Stomach (tissue), 9 donors: ENCODE measurements around the gene HOXB6. TPM values are rescaled to one million over a fixed set of nuclear protein-coding genes. Genes with fewer than 3 reads are reported as not detected.

Experiments used
- DNase-seq, 2 donors: peaks; one replicate each; pipeline versions ENCODE4 v3.0.0 to v3.0.0-alpha.2; 2013 to 2019
- H3K27ac ChIP-seq, 5 donors: fragments of 200-600 bp in 4 of 5; sonication (generic) in 4 of 5; one replicate each; pipeline ENCODE4 v1.5.1; 2013 to 2019; ENCODE audit warnings: mild to moderate bottlenecking in 1 of 5, moderate library complexity in 1 of 5
- H3K27me3 ChIP-seq, 3 donors: fragments of 200-600 bp; sonication (generic); one replicate each; pipeline ENCODE4 v1.5.1; 2017 to 2019; ENCODE audit warnings: mixed run types in 1 of 3
- H3K36me3 ChIP-seq, 4 donors: fragments of 200-600 bp; sonication (generic); 1 replicate in 3 of 4; 2 replicates in 1 of 4; pipeline ENCODE4 v1.5.1; 2016 to 2019
- H3K4me1 ChIP-seq, 4 donors: fragments of 200-600 bp; sonication (generic); one replicate each; pipeline ENCODE4 v1.5.1; 2016 to 2019
- H3K4me3 ChIP-seq, 4 donors: fragments of 200-600 bp; sonication (generic) in 3 of 4; one replicate each; pipeline ENCODE4 v1.5.1; 2016 to 2019; ENCODE audit warnings: mild to moderate bottlenecking in 1 of 4
- H3K9me3 ChIP-seq, 4 donors: fragments of 200-600 bp; sonication (generic); one replicate each; pipeline ENCODE4 v1.5.1; 2016 to 2019
- EP300 ChIP-seq: sonication (generic); formaldehyde crosslinking; IDR thresholded peaks from one replicate; pipeline ENCODE4 v1.6.1; 2017; ENCODE audit warnings: antibody characterized with exemption
- POLR2A ChIP-seq, 4 donors: fragments of 450-650 bp; IDR thresholded peaks; one replicate each; pipeline ENCODE4 v1.6.1; 2016; ENCODE audit warnings: antibody characterized with exemption in 4 of 4, control low read depth in 2 of 4, mild to moderate bottlenecking in 1 of 4, moderate library complexity in 1 of 4
- POLR2AphosphoS5 ChIP-seq, 3 donors: sonication (generic); formaldehyde crosslinking; IDR thresholded peaks; one replicate each; pipeline ENCODE4 v1.6.1; 2016; ENCODE audit warnings: antibody characterized with exemption in 3 of 3
- WGBS, 5 donors: extraction: QIAGEN DNeasy Blood & Tissue Kit in 3 of 5; methylation state at CpG; one replicate each; pipeline versions ENCODE4 v1.1.5 to v1.1.7; 2013 to 2018; 5-methylcytosine and 5-hydroxymethylcytosine counted together
- intact Hi-C: fragments of 100-400 bp; cut with DNase I; formaldehyde crosslinking; loops from one replicate; pipeline ENCODE4 v1.15.1; 2023; ENCODE audit warnings: low total_unique reads
- polyA plus RNA-seq, 3 donors: library from polyadenylated mRNA; stranded (reverse); fragments of 200-250 nt; gene quantifications; one replicate each; pipeline ENCODE4 v1.2.3, GENCODE V29; 2013
- total RNA-seq, 5 donors: library from RNA; depleted of rRNA; stranded (reverse); fragments of >200 nt; gene quantifications; one replicate each; pipeline versions ENCODE4 v1.1.0 to v1.2.3, GENCODE V29; 2014 to 2016
- TF ChIP-seq, protein P1 (sequence below), 7 experiments: fragments of 450-650 bp in 4 of 7; fragments of 200-600 bp in 3 of 7; sonication (generic) in 3 of 7; IDR thresholded peaks; one replicate each; pipeline ENCODE4 v1.5.1; 2016 to 2019; ENCODE audit warnings: antibody characterized with exemption in 7 of 7, control low read depth in 2 of 7, mild to moderate bottlenecking in 1 of 7
- donor health status: healthy with polysubstance abuse.
- donor health status: Bipolar disorder and iron deficiency.
- donor health status: healthy.

Gene HOXB6
- total and polyA plus RNA-seq, 8 donors, result 4.2 to 150 (median 10.9) TPM

DNA sequence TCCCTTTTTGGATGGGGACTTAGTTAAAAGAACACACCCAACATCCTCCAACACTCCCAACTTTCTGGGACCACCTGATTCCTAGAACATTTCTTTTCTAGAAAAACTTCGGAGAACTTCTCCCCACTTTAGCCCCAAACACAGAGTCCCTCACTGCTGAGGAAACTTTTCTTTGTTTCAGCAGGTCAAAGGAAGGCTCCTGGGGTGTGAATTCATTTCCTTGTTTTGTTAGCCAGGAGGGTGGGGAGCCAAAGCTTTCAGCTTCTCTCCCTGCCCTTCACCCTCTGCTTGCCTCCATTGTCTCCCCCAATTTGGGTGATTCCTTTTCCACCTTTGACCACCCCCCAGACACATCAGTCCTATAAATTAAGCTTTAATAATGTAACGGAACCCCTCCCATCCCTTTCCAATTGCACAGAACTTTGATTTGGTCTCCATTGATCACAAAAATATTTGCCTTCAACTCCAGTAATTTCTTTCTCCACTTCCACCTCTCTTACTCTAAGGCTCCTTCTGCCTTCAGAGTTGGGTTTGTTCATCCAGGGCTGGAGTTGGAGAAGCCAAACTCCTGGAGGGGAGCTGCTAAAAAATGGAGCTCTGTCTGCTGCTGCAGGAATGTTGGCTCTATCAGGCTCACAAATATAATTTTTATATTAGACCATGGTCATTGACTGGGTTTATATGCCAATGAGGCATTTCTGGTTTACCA is 37.0 kb downstream of the HOXB6 start:
- Histone ChIP-seq H3K27ac (peak overlapping the region in 4 of 5 donors; percentile 54 to 95 (median 93)), H3K4me1 (peaks cover 24 to 94% (median 61%) of the 10 kb centered on the region in 4 donors), H3K4me3 (peak overlapping the region; percentile 27 to 57 (median 34)), H3K27me3 (peaks cover 0 to 100% (median 46%) of the 10 kb centered on the region in 3 donors), H3K36me3 (no peaks in the 10 kb centered on the region), H3K9me3 (no peaks in the 10 kb centered on the region)
- DNase-seq, result no peak
- 36 to 48% (median 43%) methylated on average over 2 of the region's 2 CpGs for WGBS, 5 donors
- intact Hi-C loops, result no loop called here
- TF ChIP-seq POLR2A (IDR thresholded peaks at IDR 0.05), result no peak
- TF ChIP-seq, protein P1, sequence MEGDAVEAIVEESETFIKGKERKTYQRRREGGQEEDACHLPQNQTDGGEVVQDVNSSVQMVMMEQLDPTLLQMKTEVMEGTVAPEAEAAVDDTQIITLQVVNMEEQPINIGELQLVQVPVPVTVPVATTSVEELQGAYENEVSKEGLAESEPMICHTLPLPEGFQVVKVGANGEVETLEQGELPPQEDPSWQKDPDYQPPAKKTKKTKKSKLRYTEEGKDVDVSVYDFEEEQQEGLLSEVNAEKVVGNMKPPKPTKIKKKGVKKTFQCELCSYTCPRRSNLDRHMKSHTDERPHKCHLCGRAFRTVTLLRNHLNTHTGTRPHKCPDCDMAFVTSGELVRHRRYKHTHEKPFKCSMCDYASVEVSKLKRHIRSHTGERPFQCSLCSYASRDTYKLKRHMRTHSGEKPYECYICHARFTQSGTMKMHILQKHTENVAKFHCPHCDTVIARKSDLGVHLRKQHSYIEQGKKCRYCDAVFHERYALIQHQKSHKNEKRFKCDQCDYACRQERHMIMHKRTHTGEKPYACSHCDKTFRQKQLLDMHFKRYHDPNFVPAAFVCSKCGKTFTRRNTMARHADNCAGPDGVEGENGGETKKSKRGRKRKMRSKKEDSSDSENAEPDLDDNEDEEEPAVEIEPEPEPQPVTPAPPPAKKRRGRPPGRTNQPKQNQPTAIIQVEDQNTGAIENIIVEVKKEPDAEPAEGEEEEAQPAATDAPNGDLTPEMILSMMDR (IDR thresholded peaks at IDR 0.05), result no peak
- TF ChIP-seq EP300, result no peak
- TF ChIP-seq POLR2AphosphoS5 (IDR thresholded peaks at IDR 0.05), result no peak

DNA sequence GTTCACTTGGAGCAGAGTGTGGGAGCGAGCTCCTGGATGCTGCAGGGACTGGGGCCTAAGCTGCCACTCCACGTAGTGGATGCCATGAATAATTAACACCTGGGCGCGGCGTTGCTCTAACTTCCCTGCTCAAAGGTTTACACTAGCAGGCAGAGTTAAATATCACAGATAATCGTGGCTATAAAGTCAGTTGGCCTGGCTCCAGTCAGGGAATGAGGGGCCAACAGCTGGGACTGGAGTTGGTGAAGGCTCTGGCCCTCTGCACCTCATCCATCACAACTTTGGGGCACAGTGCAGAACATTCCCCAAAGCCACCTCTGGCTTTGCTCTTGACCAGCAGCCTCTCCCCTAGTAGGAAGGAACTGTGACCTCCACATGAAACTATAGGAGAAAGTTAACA is 37.6 kb downstream of the HOXB6 start:
- Histone ChIP-seq H3K36me3 (no peaks in the 10 kb centered on the region), H3K9me3 (no peaks in the 10 kb centered on the region), H3K27me3 (peaks cover 0 to 100% (median 52%) of the 10 kb centered on the region in 3 donors), H3K27ac (peak overlapping the region; percentile 5 to 95 (median 93)), H3K4me3 (peak overlapping the region in 1 of 4 donors; percentile 4), H3K4me1 (peaks cover 28 to 95% (median 61%) of the 10 kb centered on the region in 4 donors)
- TF ChIP-seq POLR2AphosphoS5 (IDR thresholded peaks at IDR 0.05) (no peak), POLR2A (IDR thresholded peaks at IDR 0.05) (no peak), EP300 (no peak)
- TF ChIP-seq, protein P1 (IDR thresholded peaks at IDR 0.05), result no peak
- intact Hi-C loops, result no loop called here
- no peak for DNase-seq
- 19 to 49% (median 32%) methylated on average over 6 of the region's 6 CpGs for WGBS, 5 donors

DNA sequence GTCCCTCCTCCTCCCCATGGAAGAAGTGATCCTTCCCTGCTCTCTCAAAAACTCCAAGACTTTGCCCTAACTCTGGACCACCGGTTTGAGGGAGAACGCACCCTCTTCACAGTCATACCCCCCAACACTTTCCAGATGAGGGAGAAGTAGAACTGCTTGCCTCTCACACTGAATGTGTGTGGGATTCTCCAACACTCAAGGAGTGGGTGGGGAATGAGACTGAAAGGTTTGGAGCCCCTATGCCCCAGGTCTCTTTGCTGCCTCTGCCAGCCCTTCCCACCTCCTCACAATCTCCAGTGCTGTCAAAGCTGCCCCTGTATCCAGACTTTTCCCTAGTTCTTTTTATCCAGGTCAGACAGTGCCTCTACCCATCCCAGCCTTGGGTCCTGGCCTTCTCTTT is 38.1 kb downstream of the HOXB6 start:
- peak overlapping the region; percentile 5 to 95 (median 93) for H3K27ac ChIP-seq
- intact Hi-C loops, result no loop called here
- H3K4me3 ChIP-seq, result no peak overlapping the region
- peaks cover 0 to 99% (median 55%) of the 10 kb centered on the region in 3 donors for H3K27me3 ChIP-seq
- H3K4me1 ChIP-seq, result peaks cover 32 to 95% (median 64%) of the 10 kb centered on the region in 4 donors
- 39 to 59% (median 44%) methylated on average over 2 of the region's 2 CpGs for WGBS, 5 donors
- no peaks in the 10 kb centered on the region for H3K9me3 ChIP-seq
- TF ChIP-seq POLR2AphosphoS5 (IDR thresholded peaks at IDR 0.05) (no peak), POLR2A (IDR thresholded peaks at IDR 0.05) (no peak), EP300 (no peak)
- TF ChIP-seq, protein P1 (IDR thresholded peaks at IDR 0.05), result no peak
- no peaks in the 10 kb centered on the region for H3K36me3 ChIP-seq
- no peak for DNase-seq

DNA sequence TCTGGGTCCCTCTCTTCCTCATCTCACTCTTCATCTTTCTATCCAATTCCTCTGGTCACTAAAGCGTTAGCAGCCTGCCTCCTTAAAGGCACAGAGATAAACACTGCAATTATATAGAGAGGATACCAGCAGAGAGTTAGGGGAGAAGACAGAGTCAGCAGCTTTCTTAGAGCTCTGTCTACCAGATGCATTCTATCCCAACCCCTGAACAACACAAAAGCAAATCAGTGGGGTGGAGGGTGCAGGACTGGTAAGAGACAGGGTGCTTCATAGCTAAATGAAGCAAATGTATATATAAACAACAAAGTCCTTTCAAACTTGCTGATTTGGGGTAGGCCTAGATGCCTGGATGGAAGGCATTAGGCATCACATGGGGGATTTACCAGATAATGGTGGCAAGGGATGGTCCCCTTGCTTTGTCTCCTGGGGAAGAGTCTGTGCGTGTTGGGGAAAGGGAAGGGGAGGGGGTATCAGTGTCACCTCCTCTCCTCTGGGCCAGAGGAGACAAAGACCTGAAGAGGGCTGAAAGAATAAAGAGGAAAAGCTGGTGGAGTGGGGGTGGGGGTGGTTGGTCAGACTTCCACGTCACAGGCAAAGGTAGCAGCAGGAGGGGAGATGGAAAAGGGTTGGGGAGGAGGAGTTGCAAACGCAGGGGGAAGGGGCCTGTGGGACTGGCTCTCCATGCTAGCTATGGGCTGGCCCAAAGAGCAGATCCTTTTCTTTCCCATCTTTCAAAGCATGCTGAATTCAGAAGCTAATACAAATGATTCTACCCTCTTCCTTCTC is 38.7 kb downstream of the HOXB6 start:
- no peak for DNase-seq

More for the DNA sequence above, 38.7 kb downstream of the HOXB6 start:
- peaks cover 0 to 95% (median 53%) of the 10 kb centered on the region in 3 donors for H3K27me3 ChIP-seq
- H3K4me3 ChIP-seq, result no peak overlapping the region
- TF ChIP-seq, protein P1 (IDR thresholded peaks at IDR 0.05), result no peak
- no peak for TF ChIP-seq POLR2A (IDR thresholded peaks at IDR 0.05)
- no peak for TF ChIP-seq EP300
- TF ChIP-seq POLR2AphosphoS5 (IDR thresholded peaks at IDR 0.05), result no peak
- intact Hi-C loops, result no loop called here
- H3K27ac ChIP-seq, result peak overlapping the region in 4 of 5 donors; percentile 41 to 95 (median 93)
- H3K4me1 ChIP-seq, result peaks cover 34 to 96% (median 67%) of the 10 kb centered on the region in 4 donors
- no peaks in the 10 kb centered on the region for H3K36me3 ChIP-seq
- WGBS, 5 donors, result 40 to 62% (median 45%) methylated on average over 4 of the region's 4 CpGs
- no peaks in the 10 kb centered on the region for H3K9me3 ChIP-seq
